Measurements from ENCODE around the gene PELI1. TPM values are rescaled to one million over a fixed set of nuclear protein-coding genes. Genes with fewer than 3 reads are reported as not detected.

PELI1 gene
- total and polyA plus RNA-seq, 2 of the 8 experiments (the other 6 are each of a cell fraction or from before 2014, with no cell fraction given), result 21.8 to 57.1 TPM

DNA sequence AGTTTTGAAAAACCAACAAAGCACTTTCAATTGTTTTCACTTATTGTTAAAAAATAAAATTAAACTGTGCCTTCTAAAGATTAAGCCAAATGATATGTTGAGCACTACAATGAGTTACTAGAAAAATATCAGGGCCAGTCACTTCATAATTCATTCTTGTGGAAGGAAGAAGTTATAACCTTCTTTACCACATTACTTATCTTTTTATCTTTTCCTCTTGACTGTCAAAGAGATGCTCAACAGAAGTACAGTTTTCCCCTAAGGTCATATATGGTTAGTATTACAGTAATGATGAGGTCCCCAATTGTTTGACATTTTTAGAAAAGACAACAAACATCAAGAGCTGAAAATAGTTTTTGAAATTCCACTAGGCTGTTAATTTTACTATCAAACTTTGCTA, 9.4 kb downstream of the PELI1 start:
- Histone ChIP-seq H4K8ac (ENCODE audit: extremely low read depth, insufficient read depth, low read length) (no peak overlapping the region), H3K4me2 (ENCODE audit: insufficient read depth in 1 of 2, low read depth in 2 of 2, low read length in 2 of 2) (no peak overlapping the region), H3K27ac (ENCODE audit: low read depth, low read length) (no peak overlapping the region), H2BK120ac (replicated peaks; ENCODE audit: low read depth, low read length) (no peak overlapping the region), H3K23ac (ENCODE audit: insufficient read length) (no peak overlapping the region), H3K9ac (replicated peaks in 1 of 4; ENCODE audit: extremely low read depth in 1 of 4, low read depth in 3 of 4, low read length in 3 of 4) (peak overlapping the region in 1 of 4 experiments; percentile 49; a peak in 1 of 7 replicates), H2AFZ (ENCODE audit: low read length) (no peak overlapping the region), H3K9me3 (ENCODE audit: insufficient read depth in 2 of 2, low read depth in 1 of 2, low read length in 1 of 2) (no peaks in the 10 kb centered on the region), H3K4me3 (ENCODE audit: extremely low read depth in 1 of 4, insufficient read depth in 2 of 4, low read depth in 3 of 4, low read length in 4 of 4) (no peak overlapping the region), H2BK20ac (ENCODE audit: low read length) (no peak overlapping the region), H3K79me1 (ENCODE audit: low read depth, low read length) (peaks cover 3% of the 10 kb centered on the region), H3K4me1 (replicated peaks in 1 of 4; ENCODE audit: control insufficient read depth in 3 of 4, insufficient read depth in 4 of 4, low read length in 3 of 4) (peaks cover 0 to 6% (median 0%) of the 10 kb centered on the region in 4 experiments; a peak in 2 of 7 replicates), H3K27me3 (replicated peaks in 1 of 4; ENCODE audit: control insufficient read depth in 3 of 4, extremely low read depth in 1 of 4, insufficient read depth in 3 of 4, low read length in 3 of 4) (peaks cover 0 to 1% (median 0%) of the 10 kb centered on the region in 4 experiments; a peak in 1 of 7 replicates), H2BK15ac (ENCODE audit: low read length) (no peak overlapping the region), H3K56ac (replicated peaks; ENCODE audit: insufficient read length, low read depth, low read length) (no peak overlapping the region), H2BK12ac (ENCODE audit: low read depth, low read length) (no peak overlapping the region), H4K5ac (ENCODE audit: insufficient read length, low read depth, low read length) (no peak overlapping the region), H4K20me1 (replicated peaks in 1 of 2; ENCODE audit: control insufficient read depth in 1 of 2, insufficient read depth in 2 of 2, low read length in 2 of 2) (peaks cover 3 to 7% of the 10 kb centered on the region in 2 experiments), H3K36me3 (ENCODE audit: control insufficient read depth in 2 of 4, insufficient read depth in 4 of 4, low read length in 3 of 4) (peaks cover 2 to 7% (median 4%) of the 10 kb centered on the region in 4 experiments; a peak in 4 of 8 replicates), H3K14ac (ENCODE audit: insufficient read length) (no peak overlapping the region), H2AK5ac (ENCODE audit: low read depth, low read length) (no peak overlapping the region), H4K91ac (replicated peaks; ENCODE audit: insufficient read length, low read length) (no peak overlapping the region), H3K4ac (replicated peaks; ENCODE audit: insufficient read length, low read depth, low read length) (no peak overlapping the region), H3K18ac (ENCODE audit: extremely low read depth, low read length) (no peak overlapping the region), H3K23me2 (ENCODE audit: low read depth, low read length) (no peaks in the 10 kb centered on the region), H2BK5ac (ENCODE audit: low read depth, low read length) (no peak overlapping the region), H3K79me2 (ENCODE audit: control insufficient read depth in 1 of 2, insufficient read depth in 2 of 2, low read length in 2 of 2) (peaks cover 13 to 100% of the 10 kb centered on the region in 2 experiments)
- ChIA-PET CTCF (ENCODE audit: partially characterized antibody) (interaction anchor here (1.2 kb wide), 1 partner anchor 193 kb away, joined by 4 read pairs; no protein-coding TSS in a partner anchor), POLR2A (ENCODE audit: partially characterized antibody) (interaction anchor here (1.1 to 5.3 kb wide), 2 partner anchors 7 to 9 kb away, joined by 4 to 35 read pairs; no protein-coding TSS in a partner anchor)
- DNase-seq (ENCODE audit: low read depth in 1 of 2, low spot score in 2 of 2) (no peak), FAIRE-seq (peak; percentile 19)
- TF ChIP-seq SP2 (IDR thresholded peaks at IDR 0.05; ENCODE audit: low read length) (no peak), SUZ12 (IDR thresholded peaks at IDR 0.05; ENCODE audit: low read length) (no peak), BCL11A (IDR thresholded peaks at IDR 0.05; ENCODE audit: low read depth in 2 of 2, low read length in 2 of 2) (no peak), RAD21 (IDR thresholded peaks at IDR 0.05 in 1 of 2, conservative IDR thresholded peaks at IDR 0.05 in 1 of 2; ENCODE audit: low read depth in 2 of 2, low read length in 2 of 2) (no peak), MAFK (IDR thresholded peaks at IDR 0.05; ENCODE audit: low read depth, low read length) (no peak), EP300 (IDR thresholded peaks at IDR 0.05; ENCODE audit: borderline replicate concordance in 1 of 2, low read depth in 2 of 2, low read length in 2 of 2) (no peak), TBP (IDR thresholded peaks at IDR 0.05; ENCODE audit: low read depth, low read length) (no peak)
- TF ChIP-seq, protein P1, sequence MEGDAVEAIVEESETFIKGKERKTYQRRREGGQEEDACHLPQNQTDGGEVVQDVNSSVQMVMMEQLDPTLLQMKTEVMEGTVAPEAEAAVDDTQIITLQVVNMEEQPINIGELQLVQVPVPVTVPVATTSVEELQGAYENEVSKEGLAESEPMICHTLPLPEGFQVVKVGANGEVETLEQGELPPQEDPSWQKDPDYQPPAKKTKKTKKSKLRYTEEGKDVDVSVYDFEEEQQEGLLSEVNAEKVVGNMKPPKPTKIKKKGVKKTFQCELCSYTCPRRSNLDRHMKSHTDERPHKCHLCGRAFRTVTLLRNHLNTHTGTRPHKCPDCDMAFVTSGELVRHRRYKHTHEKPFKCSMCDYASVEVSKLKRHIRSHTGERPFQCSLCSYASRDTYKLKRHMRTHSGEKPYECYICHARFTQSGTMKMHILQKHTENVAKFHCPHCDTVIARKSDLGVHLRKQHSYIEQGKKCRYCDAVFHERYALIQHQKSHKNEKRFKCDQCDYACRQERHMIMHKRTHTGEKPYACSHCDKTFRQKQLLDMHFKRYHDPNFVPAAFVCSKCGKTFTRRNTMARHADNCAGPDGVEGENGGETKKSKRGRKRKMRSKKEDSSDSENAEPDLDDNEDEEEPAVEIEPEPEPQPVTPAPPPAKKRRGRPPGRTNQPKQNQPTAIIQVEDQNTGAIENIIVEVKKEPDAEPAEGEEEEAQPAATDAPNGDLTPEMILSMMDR (IDR thresholded peaks at IDR 0.05; ENCODE audit: control extremely low read depth in 1 of 3, insufficient read depth in 1 of 3, low read depth in 1 of 3, low read length in 3 of 3), result no peak
- TF ChIP-seq, protein P2, sequence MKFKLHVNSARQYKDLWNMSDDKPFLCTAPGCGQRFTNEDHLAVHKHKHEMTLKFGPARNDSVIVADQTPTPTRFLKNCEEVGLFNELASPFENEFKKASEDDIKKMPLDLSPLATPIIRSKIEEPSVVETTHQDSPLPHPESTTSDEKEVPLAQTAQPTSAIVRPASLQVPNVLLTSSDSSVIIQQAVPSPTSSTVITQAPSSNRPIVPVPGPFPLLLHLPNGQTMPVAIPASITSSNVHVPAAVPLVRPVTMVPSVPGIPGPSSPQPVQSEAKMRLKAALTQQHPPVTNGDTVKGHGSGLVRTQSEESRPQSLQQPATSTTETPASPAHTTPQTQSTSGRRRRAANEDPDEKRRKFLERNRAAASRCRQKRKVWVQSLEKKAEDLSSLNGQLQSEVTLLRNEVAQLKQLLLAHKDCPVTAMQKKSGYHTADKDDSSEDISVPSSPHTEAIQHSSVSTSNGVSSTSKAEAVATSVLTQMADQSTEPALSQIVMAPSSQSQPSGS (IDR thresholded peaks at IDR 0.05; ENCODE audit: low read length), result no peak
